ENCODE results near the gene MRPL16.

MRPL16 gene

DNA sequence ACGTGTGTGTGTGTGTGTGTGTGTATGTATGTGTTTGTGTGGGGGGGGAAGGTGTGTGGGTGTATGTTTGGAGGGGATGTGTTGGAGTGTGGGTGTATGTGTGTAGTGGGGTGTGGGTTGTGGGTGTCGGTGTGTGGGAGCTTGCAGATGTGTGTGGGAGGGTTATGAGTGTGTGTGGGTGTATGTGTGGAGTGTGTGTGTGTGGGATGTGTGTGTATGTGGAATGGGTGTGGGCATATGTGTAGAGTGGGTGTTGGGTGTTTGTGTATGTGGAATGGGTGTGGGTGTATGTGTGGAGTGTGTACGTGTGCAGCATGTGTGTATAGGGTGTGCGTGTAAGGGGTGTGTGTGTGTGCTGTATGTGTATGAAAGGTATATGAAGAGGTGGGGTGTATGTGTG is 40.8 kb downstream of the MRPL16 start:
- DNase-seq: no peak

DNA sequence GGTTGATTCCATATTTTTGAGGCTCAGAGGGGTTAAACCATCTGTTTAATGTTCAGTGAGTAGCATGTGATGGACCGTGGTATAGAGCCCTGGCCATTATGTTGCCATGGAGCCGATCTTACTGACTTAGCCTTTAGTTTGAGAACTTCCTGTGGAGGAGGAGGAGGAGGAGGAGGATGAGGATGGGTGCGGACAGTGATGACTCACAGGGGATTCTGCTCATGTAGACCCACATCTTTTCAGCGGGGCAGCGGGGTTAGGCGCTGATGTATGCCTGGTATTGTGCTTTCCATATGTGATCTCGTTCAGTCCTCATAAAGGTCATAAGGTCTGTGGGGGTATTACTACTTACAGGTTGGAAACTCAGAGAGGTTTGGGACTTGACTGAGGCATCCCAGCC is 41.5 kb downstream of the MRPL16 start:
- no peak for DNase-seq

DNA sequence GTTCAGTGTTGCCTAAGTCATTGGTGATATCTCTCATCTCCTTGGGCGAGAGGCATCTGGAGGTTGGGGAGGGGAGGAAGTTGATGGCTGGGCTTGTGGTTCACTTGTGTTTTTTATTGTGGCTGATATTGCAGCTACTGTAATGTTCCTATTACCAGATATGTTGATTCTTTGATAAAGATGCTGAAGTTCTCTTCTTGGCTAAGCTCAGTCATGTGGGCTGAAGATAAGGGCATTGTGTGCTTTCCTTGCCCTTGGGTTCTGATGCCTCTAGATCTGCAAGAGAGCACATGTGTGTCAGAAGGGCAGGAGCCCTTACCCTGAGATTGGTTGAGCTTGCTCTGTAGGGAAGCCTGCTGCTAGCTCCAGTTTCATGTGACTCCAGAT is 43.4 kb downstream of the MRPL16 start:
- peak; percentile 35 to 55 for DNase-seq

DNA sequence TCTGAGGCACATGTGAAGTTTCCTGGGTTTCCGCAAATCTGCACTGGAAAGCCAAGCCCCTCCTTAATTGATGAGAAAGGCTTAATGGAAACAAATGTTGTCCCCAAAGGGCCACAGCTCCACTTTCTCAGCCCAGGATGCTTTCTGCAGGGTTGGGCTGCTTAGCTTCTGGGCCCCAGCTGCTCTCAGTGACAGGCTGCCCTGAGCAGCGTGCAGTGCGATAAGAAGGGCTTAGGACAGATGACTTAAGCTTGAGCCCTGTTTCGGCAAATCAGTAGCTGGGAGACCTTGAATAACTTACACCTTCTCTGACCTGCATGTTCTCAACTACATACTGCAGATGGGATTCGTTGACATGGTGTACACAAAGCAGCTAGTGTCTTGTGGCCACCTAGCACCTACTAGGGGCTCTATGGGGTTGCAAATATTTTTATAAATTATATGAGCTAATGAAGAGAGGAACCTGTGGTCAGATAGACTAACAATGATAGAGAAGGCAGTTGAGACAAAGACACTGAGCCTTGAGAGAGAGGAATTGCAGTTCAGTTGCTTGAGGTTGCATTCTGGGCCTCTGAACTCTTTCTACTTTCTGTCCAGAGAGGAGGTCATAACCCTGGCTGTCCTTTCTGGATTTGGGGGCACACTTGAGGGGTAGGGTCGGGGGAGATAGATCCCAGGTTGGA is 43.9 kb downstream of the MRPL16 start:
- no peak for DNase-seq

DNA sequence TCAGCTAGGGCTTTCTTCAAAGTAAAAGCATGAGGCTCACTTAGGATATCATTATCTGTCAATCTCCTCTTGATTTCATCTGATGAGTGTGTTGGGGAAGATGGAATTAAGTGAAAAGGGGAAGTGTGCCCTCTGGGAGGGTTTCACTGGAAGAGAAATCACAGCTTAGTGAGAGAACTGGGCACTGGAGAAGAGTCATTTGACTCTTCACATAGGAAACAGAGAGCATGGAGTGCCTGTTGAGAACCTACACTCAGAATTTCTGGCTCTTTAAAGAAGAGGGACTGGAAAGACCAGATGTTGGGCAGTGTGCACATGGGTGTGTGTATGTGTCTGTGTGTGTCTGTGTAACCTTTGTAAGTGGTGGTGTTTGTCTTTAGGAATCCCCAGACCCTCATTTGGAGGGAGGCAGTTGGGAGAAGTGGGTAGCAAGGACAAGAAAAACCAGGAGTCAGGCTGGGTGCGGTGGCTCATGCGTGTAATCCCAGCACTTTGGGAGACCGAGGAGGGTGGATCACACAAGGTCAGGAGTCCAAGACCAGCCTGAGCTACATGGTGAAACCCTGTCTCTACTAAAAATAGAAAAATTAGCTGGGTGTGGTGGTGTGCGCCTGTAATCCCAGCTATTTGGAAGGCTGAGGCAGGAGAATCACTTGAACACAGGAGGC is 45.4 kb downstream of the MRPL16 start:
- no peak for DNase-seq

DNA sequence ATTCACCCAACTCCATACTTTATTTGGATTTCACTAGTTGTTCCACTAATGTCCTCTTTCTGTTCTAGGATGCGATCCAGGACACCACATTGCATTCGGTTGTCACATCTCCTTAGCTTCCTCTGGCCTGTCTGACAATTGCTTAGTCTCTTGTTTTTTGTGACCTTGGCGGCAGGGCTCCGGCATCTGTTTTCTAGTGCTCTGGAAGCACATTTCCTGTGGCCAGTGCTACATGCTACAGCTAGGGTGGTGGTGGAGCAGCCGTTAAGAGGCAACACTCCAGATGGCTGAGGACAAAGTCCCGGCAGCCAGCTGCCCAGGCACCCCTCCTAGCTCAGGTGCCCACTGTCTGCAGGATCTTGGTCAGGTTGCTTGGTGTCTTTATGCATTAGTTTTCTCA is 48.6 kb downstream of the MRPL16 start:
- DNase-seq: no peak

DNA sequence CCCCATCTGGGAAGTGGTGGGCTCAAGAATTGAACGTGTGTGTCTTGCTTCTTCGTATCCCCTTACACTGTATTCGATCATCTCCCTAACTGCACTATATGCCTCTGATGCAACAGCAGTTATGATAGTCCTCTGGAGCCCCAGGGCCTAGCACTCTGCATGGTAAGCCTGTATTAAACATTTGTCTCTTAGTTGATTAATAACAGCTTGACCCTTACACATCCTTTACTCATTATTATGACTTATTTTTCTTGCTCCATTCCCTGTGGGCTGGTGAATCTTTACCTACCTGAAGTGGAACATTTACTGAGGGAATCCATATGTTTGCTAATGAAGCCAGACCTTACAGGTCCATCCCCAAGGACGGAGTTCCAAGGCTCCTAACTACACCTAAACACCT is 49.8 kb downstream of the MRPL16 start:
- no peak for DNase-seq

DNA sequence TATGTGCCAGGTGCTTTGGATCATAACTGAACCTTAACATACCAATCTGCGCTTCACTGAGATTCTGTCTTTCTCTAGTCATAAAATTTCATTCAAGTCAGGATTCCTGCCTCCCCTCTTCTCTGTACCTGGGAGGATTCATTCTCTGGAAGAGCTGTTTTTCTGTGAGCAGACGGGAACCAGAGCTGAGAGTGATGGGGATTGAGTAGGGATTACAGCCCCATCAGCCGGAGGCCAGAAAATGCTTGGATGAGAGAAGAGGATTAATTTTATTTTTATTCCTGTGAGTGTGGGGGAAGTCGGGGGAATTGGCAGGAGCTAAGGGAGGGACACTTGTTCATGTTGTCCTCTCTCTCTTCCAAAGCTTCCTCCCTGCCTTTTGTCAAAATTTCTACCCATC is 50.7 kb downstream of the MRPL16 start:
- DNase-seq: no peak

DNA sequence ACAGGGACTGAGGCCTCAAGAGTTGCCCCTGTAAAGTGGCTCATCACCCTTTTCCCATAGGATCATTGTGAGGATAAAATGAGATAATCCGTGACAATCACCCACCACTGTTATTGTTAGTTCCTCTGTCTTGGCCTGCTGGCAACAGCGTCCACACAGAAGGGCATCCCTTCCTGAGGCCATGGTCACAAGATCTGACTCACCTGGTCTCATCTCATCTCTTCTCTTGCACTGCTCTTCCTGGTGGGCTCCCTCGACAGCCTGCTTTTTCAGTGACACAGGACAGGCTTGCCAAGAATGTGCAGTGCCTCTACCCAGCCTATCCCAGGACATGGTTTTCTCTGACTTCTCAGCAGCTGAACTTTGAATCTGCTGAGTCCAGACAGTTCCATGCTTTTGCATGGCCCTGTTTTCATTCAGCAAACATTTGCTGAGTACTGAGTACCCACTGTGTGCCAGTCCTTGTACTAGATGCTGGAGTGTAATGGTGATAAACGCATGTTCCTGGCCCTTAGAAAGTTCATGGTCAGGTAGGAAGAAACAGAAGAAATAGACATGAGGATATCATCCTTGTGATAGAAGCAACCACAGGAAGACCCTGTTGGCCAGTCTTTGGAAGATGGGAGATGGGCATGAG is 52.1 kb downstream of the MRPL16 start:
- DNase-seq: no peak

DNA sequence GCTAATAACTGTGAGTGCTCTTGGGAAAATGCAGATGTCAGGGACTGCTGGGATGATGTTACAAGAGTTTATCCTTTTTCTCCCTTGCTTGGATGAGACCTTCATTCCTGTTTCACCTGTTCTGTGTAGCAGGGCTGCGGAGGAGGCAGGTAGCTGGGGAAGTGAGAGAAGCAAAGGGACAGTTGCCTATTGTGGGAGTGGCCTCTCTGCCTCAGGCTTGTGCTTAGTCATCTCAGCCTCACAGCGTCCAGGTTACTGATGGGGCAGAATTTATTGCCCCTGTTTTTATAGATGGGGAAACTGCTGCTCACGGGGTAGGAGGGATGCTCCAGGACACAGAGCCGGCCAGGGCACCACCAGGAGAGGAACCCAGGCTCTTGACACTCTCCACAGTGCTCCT is 53.7 kb downstream of the MRPL16 start:
- no peak for DNase-seq

DNA sequence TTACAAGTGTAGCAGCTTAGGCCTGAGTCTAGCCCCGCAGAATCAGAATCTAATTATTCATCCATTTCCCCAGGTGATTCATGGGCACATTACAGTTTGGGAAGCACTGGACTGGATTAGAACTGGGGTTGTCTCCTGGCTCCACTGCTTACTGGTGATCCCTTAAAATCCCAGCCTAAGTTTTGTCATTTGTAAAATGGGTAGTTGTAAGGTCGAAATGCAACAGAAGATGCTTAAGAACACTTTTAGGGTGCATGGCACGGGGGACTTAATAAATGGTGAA is 54.1 kb downstream of the MRPL16 start:
- no peak for DNase-seq
